GM18907 (cell line): ENCODE measurements around the gene SLC35A3.
"Not testable (repeated sequence)": the region's sequence is repeated elsewhere in the genome, so short reads cannot be mapped to it uniquely, and the experiment has no call there.

ENCODE experiments used
- ATAC-seq: cut with Tn5 transposase; IDR thresholded peaks from one replicate; pipeline ENCODE4 v1.9.1; 2021; ENCODE audit warnings: mild to moderate bottlenecking, moderate library complexity; ENCODE audit not compliant: unreplicated experiment

SLC35A3 gene

GRCh38 chr1:99969729-99970621, at the start of gene SLC35A3:
Gene SLC35A3 (plus strand): TSS chr1:99969996. CDS start chr1:99993555, 23,559 bp downstream.
- peak; percentile 95 for ATAC-seq

- no peak for ATAC-seq
Measured at GRCh38 chr1:99934801-99935200, 35.0 kb upstream of the SLC35A3 start.

- no peak for ATAC-seq
Measured at GRCh38 chr1:99935534-99935933, 34.3 kb upstream of the SLC35A3 start.

GRCh38 chr1:99936071-99936470, 33.7 kb upstream of the SLC35A3 start:
- no peak for ATAC-seq

- no peak for ATAC-seq
Measured at GRCh38 chr1:99942723-99943122, 27.1 kb upstream of the SLC35A3 start.

- ATAC-seq: no peak
Measured at GRCh38 chr1:99943223-99943794, 26.5 kb upstream of the SLC35A3 start.

- no peak for ATAC-seq
Measured at GRCh38 chr1:99944192-99944591, 25.6 kb upstream of the SLC35A3 start.

GRCh38 chr1:99945174-99945573, 24.6 kb upstream of the SLC35A3 start:
- ATAC-seq: no peak

- no peak for ATAC-seq
Measured at GRCh38 chr1:99950486-99950885, 19.3 kb upstream of the SLC35A3 start.

- no peak for ATAC-seq
Measured at GRCh38 chr1:99952522-99952921, 17.3 kb upstream of the SLC35A3 start.

GRCh38 chr1:99955375-99955774, 14.4 kb upstream of the SLC35A3 start:
- no peak for ATAC-seq

GRCh38 chr1:99956755-99957154, 13.0 kb upstream of the SLC35A3 start:
- no peak for ATAC-seq

GRCh38 chr1:99957818-99958217, 12.0 kb upstream of the SLC35A3 start:
- ATAC-seq: no peak

- not testable (repeated sequence) for ATAC-seq
Measured at GRCh38 chr1:99959189-99959705, 10.5 kb upstream of the SLC35A3 start.

GRCh38 chr1:99960260-99960659, 9.5 kb upstream of the SLC35A3 start:
- ATAC-seq: not testable (repeated sequence)

GRCh38 chr1:99963041-99963795, 6.6 kb upstream of the SLC35A3 start:
- no peak for ATAC-seq

GRCh38 chr1:99964806-99965205, 5.0 kb upstream of the SLC35A3 start:
- no peak for ATAC-seq

GRCh38 chr1:99965646-99966375, 4.0 kb upstream of the SLC35A3 start:
- ATAC-seq: no peak

- ATAC-seq: no peak
Measured at GRCh38 chr1:99968214-99968613, 1.6 kb upstream of the SLC35A3 start.

- ATAC-seq: peak; percentile 20
Measured at GRCh38 chr1:99969260-99969728, 502 bp upstream of the SLC35A3 start.
